RWPE1 (cell line): ENCODE data around the gene MGAT5.
A peak's percentile ranks its signal among the peaks of the same experiment; 100 is the strongest.

Experiments used
- CTCF ChIA-PET: fragments of 350-600 bp; sonication (Branson Sonifier 250); formaldehyde crosslinking; extraction: SDS; loops from one replicate; lab custom pipeline; 2021; lab: Yijun Ruan, JAX
- POLR2A ChIA-PET: fragments of 400-600 bp; formaldehyde crosslinking; extraction: SDS; loops from one replicate; lab custom pipeline; 2020; ENCODE audit warnings: antibody characterized with exemption; ENCODE audit not compliant: low non-redundant PET; lab: Yijun Ruan, JAX
- DNase-seq: peaks from one replicate; pipeline ENCODE4 v3.0.0; 2012; ENCODE audit warnings: low spot score
- H3K27ac ChIP-seq: fragments of 450-650 bp; 2 replicates; pipeline ENCODE4 v1.5.1; 2017
- CTCF ChIP-seq: fragments of 450-650 bp; conservative IDR thresholded peaks from 2 replicates; pipeline ENCODE4 v1.5.1; 2017; ENCODE audit warnings: low read depth, mild to moderate bottlenecking

The MGAT5 gene

GRCh38 chr2:134240061-134240460, 13.8 kb upstream of the MGAT5 start:
- CTCF ChIA-PET, result no interaction called here
- POLR2A ChIA-PET, result no interaction called here
- no peak overlapping the region for H3K27ac ChIP-seq
- TF ChIP-seq CTCF, result no peak
- DNase-seq, result no peak

GRCh38 chr2:134241911-134242310, 12.0 kb upstream of the MGAT5 start:
- CTCF ChIA-PET, result interaction anchor here (0.5 kb wide), 1 partner anchor 209 kb away, joined by 3 read pairs; no protein-coding TSS in a partner anchor
- H3K27ac ChIP-seq, result no peak overlapping the region
- DNase-seq, result no peak
- no peak for TF ChIP-seq CTCF
- POLR2A ChIA-PET, result no interaction called here

GRCh38 chr2:134243244-134243643, 10.6 kb upstream of the MGAT5 start:
- no peak for DNase-seq
- H3K27ac ChIP-seq, result no peak overlapping the region
- ChIA-PET POLR2A (no interaction called here), CTCF (interaction anchor here (0.8 to 1.6 kb wide), 3 partner anchors 125 to 804 kb away, joined by 3 to 8 read pairs (median 4); no protein-coding TSS in a partner anchor)
- TF ChIP-seq CTCF, result no peak

GRCh38 chr2:134244086-134244485, 9.8 kb upstream of the MGAT5 start:
- no peak overlapping the region for H3K27ac ChIP-seq
- TF ChIP-seq CTCF, result no peak
- CTCF ChIA-PET, result interaction anchor here (0.5 to 1.6 kb wide), 4 partner anchors 48 to 1522 kb away, joined by 3 to 8 read pairs (median 3); no protein-coding TSS in a partner anchor
- POLR2A ChIA-PET, result no interaction called here
- no peak for DNase-seq

GRCh38 chr2:134244587-134244986, 9.3 kb upstream of the MGAT5 start:
- DNase-seq, result no peak
- TF ChIP-seq CTCF, result no peak
- POLR2A ChIA-PET, result no interaction called here
- CTCF ChIA-PET, result interaction anchor here (0.5 to 2.1 kb wide), 8 partner anchors 9 to 358 kb away, joined by 3 to 23 read pairs (median 4); partner anchors contain the start of gene MGAT5
- no peak overlapping the region for H3K27ac ChIP-seq

GRCh38 chr2:134245340-134245984, 8.4 kb upstream of the MGAT5 start:
- ChIA-PET POLR2A (no interaction called here), CTCF (interaction anchor here (0.6 to 2.1 kb wide), 18 partner anchors 8 to 361 kb away, joined by 3 to 23 read pairs (median 4); partner anchors contain the start of gene MGAT5)
- DNase-seq, result peak; percentile 36
- no peak overlapping the region for H3K27ac ChIP-seq
- peak; percentile 81 for TF ChIP-seq CTCF
